Measurements from ENCODE around the gene HSD17B2. TPM values are rescaled to one million over a fixed set of nuclear protein-coding genes. Genes with fewer than 3 reads are reported as not detected.

The HSD17B2 gene, protein sequence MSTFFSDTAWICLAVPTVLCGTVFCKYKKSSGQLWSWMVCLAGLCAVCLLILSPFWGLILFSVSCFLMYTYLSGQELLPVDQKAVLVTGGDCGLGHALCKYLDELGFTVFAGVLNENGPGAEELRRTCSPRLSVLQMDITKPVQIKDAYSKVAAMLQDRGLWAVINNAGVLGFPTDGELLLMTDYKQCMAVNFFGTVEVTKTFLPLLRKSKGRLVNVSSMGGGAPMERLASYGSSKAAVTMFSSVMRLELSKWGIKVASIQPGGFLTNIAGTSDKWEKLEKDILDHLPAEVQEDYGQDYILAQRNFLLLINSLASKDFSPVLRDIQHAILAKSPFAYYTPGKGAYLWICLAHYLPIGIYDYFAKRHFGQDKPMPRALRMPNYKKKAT
- not detected for total RNA-seq

DNA sequence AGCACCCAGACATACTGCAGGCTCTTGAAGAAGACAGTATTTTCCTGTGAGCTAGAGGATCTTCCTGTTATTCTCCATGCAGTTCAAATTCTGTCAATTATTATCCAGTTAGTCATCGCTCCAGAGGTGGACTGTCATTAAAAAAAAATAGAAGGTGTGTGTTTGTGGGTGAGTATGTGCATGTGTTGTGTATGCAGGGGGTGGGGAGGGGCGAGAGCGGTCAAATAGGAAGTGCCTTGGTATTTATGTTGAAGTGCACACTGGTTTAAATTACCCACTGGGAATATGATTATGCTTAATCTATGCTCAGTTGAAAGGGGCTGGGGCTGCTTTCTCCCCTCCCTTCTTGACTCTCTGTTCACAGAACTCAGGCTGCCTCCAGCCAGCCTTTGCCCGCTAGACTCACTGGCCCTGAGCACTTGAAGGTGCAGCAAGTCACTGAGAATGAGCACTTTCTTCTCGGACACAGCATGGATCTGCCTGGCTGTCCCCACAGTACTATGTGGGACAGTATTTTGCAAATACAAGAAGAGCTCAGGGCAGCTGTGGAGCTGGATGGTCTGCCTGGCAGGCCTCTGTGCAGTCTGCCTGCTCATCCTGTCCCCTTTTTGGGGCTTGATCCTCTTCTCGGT is at the start of gene HSD17B2:
Gene HSD17B2 (plus strand): TSS at position 273 of the 632 bp plus-strand sequence. CDS start 172 bp downstream, at position 445.
- ATAC-seq (ENCODE audit: insufficient number of reproducible peaks, low FRiP score, low read depth): no peak
- no peak within 1 kb of the TSS for H3K27ac ChIP-seq
- H3K4me3 ChIP-seq: no peak within 1 kb of the TSS
- no peaks in the 10 kb centered on the region for H3K9me3 ChIP-seq
- H3K4me1 ChIP-seq (ENCODE audit: control insufficient read depth in 1 of 2, low read depth in 2 of 2): no peaks in the 10 kb centered on the region
- DNase-seq (ENCODE audit: low spot score): no peak
- no peaks in the 10 kb centered on the region for H3K27me3 ChIP-seq (replicated peaks; ENCODE audit: insufficient read depth)
- TF ChIP-seq, protein P1, sequence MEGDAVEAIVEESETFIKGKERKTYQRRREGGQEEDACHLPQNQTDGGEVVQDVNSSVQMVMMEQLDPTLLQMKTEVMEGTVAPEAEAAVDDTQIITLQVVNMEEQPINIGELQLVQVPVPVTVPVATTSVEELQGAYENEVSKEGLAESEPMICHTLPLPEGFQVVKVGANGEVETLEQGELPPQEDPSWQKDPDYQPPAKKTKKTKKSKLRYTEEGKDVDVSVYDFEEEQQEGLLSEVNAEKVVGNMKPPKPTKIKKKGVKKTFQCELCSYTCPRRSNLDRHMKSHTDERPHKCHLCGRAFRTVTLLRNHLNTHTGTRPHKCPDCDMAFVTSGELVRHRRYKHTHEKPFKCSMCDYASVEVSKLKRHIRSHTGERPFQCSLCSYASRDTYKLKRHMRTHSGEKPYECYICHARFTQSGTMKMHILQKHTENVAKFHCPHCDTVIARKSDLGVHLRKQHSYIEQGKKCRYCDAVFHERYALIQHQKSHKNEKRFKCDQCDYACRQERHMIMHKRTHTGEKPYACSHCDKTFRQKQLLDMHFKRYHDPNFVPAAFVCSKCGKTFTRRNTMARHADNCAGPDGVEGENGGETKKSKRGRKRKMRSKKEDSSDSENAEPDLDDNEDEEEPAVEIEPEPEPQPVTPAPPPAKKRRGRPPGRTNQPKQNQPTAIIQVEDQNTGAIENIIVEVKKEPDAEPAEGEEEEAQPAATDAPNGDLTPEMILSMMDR (IDR thresholded peaks at IDR 0.05): no peak
- no peaks in the 10 kb centered on the region for H3K36me3 ChIP-seq

DNA sequence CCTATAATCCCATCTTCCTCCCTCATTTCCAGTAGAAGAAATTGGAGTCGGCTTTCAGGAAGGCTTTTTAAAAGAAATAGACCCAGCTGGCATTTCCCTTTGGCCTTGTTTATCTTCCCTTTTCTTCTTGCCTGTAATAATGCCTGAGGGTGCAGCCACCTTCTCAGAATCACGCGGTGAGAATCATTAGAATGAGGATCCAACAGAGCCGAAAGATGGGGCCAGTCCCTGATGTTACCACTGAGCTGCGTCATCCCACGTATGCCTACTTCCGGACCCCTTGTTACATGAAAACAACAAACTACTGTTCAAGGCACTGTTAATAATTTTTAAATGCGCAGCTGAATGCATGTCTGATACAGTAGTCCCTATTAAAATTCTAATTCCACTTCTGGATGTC is 47.9 kb upstream of the HSD17B2 start:
- ATAC-seq (ENCODE audit: insufficient number of reproducible peaks, low FRiP score, low read depth): no peak
- H3K4me1 ChIP-seq (ENCODE audit: control insufficient read depth in 1 of 2, low read depth in 2 of 2): no peaks in the 10 kb centered on the region
- H3K36me3 ChIP-seq: no peaks in the 10 kb centered on the region
- H3K27ac ChIP-seq: no peak overlapping the region
- H3K4me3 ChIP-seq: no peak overlapping the region
- H3K27me3 ChIP-seq (replicated peaks; ENCODE audit: insufficient read depth): no peaks in the 10 kb centered on the region
- DNase-seq (ENCODE audit: low spot score): no peak
- H3K9me3 ChIP-seq: no peaks in the 10 kb centered on the region
- TF ChIP-seq, protein P1 (IDR thresholded peaks at IDR 0.05): no peak

DNA sequence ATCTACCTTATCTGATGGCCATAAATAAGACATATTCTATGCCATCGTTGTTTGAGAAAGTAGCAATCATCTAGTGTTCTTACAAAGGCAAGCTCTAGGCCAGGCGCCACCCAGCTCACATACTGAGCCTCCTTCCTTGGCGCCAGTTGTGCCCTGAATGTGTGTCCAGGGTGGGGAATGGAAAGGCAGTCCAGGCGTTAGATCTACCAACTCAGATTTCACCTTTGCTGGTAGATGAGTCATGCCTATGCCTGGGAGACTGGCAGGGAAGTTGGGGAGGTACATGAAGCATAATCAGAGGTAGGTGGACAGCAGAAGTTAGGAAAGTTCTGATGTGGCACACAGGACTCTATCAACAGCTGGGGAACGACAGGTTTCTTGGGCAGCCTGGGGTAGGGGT is 47.3 kb upstream of the HSD17B2 start:
- Histone ChIP-seq H3K27me3 (replicated peaks; ENCODE audit: insufficient read depth) (no peaks in the 10 kb centered on the region), H3K9me3 (no peaks in the 10 kb centered on the region), H3K27ac (no peak overlapping the region), H3K4me1 (ENCODE audit: control insufficient read depth in 1 of 2, low read depth in 2 of 2) (no peaks in the 10 kb centered on the region), H3K36me3 (no peaks in the 10 kb centered on the region), H3K4me3 (no peak overlapping the region)
- TF ChIP-seq, protein P1 (IDR thresholded peaks at IDR 0.05): no peak
- no peak for ATAC-seq (ENCODE audit: insufficient number of reproducible peaks, low FRiP score, low read depth)
- no peak for DNase-seq (ENCODE audit: low spot score)

DNA sequence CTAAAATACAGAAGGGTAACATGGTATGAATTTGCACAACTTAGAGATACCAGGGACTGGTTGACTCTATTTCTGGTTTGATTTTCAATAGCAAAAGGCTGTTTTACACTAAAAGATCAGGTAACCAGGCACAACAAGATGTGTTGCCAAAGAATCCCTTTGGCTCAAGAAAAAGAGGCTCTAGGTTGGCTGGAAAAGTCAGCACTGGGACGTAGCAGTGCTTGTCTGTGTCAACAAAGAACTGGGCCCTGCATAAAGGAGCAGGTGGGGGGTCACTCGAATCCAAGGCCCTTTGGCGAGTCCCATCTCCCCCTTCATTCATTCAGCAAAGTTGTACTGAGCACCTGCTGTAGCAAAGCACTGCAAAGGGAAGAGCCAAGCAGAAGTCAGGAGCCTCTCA is 42.2 kb upstream of the HSD17B2 start:
- H3K4me3 ChIP-seq: no peak overlapping the region
- ATAC-seq (ENCODE audit: insufficient number of reproducible peaks, low FRiP score, low read depth): no peak
- DNase-seq (ENCODE audit: low spot score): no peak
- no peak overlapping the region for H3K27ac ChIP-seq
- no peaks in the 10 kb centered on the region for H3K9me3 ChIP-seq
- no peaks in the 10 kb centered on the region for H3K36me3 ChIP-seq
- no peaks in the 10 kb centered on the region for H3K27me3 ChIP-seq (replicated peaks; ENCODE audit: insufficient read depth)
- TF ChIP-seq, protein P1 (IDR thresholded peaks at IDR 0.05): no peak
- H3K4me1 ChIP-seq (ENCODE audit: control insufficient read depth in 1 of 2, low read depth in 2 of 2): peaks cover 0 to 14% of the 10 kb centered on the region in 2 donors

DNA sequence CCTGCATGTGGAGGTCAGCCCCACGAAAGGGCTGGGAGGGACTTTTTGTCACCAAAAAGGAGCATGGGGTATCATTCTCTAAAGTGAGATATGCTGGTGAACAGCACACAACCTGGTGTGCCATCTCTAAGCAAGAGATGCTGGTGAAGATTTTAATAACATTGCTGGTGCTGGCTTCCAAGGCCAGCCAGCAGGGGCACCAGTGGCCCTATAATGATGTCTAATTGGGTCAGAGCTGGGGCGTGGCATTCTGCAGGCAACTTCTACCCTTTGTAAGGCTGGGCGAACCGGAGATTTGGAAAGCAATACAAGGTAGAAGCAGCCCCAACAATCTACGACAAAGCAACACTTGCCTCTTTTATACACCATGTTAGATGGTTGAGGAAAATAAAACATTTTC is 40.6 kb upstream of the HSD17B2 start:
- H3K27ac ChIP-seq: no peak overlapping the region
- H3K27me3 ChIP-seq (replicated peaks; ENCODE audit: insufficient read depth): no peaks in the 10 kb centered on the region
- TF ChIP-seq, protein P1 (IDR thresholded peaks at IDR 0.05): no peak
- ATAC-seq (ENCODE audit: insufficient number of reproducible peaks, low FRiP score, low read depth) (no peak), DNase-seq (ENCODE audit: low spot score) (no peak)
- H3K9me3 ChIP-seq: no peaks in the 10 kb centered on the region
- peaks cover 0 to 17% of the 10 kb centered on the region in 2 donors for H3K4me1 ChIP-seq (ENCODE audit: control insufficient read depth in 1 of 2, low read depth in 2 of 2)
- no peaks in the 10 kb centered on the region for H3K36me3 ChIP-seq
- H3K4me3 ChIP-seq: no peak overlapping the region

Measured in thoracic aorta (tissue), 2 donors.